Measurements from ENCODE around the gene TOP1. TPM values are rescaled to one million over a fixed set of nuclear protein-coding genes. Genes with fewer than 3 reads are reported as not detected.

TOP1 gene
- total and polyA plus RNA-seq, 9 of the 15 experiments (the other 6 are each of a cell fraction or from before 2014, with no cell fraction given): 26.4 to 127 (median 39.6) TPM

DNA sequence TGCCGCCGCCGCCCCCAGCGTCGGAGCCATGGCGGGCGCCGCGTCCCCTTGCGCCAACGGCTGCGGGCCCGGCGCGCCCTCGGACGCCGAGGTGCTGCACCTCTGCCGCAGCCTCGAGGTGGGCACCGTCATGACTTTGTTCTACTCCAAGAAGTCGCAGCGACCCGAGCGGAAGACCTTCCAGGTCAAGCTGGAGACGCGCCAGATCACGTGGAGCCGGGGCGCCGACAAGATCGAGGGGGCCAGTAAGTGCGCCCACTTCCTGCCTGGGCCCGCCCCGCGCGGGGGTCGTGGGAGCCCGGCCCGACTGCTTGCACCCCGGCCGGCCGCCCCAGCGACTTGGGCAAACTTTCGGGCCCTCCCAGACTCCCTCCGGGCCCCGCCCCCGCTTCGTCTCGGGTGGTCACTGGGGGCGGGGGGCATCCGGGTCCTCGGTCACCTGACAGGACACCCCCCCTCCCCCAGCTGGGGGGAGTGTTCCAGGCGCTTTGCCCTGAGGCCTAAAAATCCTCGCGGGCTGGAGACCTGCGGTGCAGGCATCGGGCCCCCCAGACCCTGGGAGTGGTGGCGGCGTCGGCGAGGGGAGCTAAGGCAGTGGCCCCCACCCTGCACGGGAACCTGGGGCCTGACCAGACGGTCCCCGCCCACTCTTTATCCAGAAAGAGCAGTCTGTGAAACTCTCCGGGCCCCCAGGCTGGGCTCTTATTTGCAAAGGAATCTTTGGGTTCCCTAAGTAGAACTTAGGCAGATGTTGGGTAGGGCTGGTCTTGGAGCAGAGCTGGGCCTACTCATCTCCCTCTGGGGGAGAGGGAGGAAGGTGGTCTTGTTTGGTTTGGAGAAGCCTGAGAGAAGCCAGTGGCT is 109.2 kb downstream of the TOP1 start (continued):
- TF ChIP-seq, protein P1, sequence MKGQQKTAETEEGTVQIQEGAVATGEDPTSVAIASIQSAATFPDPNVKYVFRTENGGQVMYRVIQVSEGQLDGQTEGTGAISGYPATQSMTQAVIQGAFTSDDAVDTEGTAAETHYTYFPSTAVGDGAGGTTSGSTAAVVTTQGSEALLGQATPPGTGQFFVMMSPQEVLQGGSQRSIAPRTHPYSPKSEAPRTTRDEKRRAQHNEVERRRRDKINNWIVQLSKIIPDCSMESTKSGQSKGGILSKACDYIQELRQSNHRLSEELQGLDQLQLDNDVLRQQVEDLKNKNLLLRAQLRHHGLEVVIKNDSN (CRISPR knock-in tag; IDR thresholded peaks at IDR 0.05): peak; percentile 89
- TF ChIP-seq MTA2 (IDR thresholded peaks at IDR 0.05; ENCODE audit: low read depth) (no peak), ZNF217 (CRISPR knock-in tag; IDR thresholded peaks at IDR 0.05) (no peak), SIX5 (IDR thresholded peaks at IDR 0.05; ENCODE audit: borderline replicate concordance in 1 of 2, insufficient read depth in 1 of 2, low read depth in 1 of 2, low read length in 2 of 2) (no peak), ZFP30 (CRISPR knock-in tag; IDR thresholded peaks at IDR 0.05; ENCODE audit: borderline replicate concordance) (no peak)
- TF ChIP-seq, protein P2, sequence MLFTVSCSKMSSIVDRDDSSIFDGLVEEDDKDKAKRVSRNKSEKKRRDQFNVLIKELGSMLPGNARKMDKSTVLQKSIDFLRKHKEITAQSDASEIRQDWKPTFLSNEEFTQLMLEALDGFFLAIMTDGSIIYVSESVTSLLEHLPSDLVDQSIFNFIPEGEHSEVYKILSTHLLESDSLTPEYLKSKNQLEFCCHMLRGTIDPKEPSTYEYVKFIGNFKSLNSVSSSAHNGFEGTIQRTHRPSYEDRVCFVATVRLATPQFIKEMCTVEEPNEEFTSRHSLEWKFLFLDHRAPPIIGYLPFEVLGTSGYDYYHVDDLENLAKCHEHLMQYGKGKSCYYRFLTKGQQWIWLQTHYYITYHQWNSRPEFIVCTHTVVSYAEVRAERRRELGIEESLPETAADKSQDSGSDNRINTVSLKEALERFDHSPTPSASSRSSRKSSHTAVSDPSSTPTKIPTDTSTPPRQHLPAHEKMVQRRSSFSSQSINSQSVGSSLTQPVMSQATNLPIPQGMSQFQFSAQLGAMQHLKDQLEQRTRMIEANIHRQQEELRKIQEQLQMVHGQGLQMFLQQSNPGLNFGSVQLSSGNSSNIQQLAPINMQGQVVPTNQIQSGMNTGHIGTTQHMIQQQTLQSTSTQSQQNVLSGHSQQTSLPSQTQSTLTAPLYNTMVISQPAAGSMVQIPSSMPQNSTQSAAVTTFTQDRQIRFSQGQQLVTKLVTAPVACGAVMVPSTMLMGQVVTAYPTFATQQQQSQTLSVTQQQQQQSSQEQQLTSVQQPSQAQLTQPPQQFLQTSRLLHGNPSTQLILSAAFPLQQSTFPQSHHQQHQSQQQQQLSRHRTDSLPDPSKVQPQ (CRISPR knock-in tag; IDR thresholded peaks at IDR 0.05; ENCODE audit: borderline replicate concordance): no peak
- TF ChIP-seq, protein P3, sequence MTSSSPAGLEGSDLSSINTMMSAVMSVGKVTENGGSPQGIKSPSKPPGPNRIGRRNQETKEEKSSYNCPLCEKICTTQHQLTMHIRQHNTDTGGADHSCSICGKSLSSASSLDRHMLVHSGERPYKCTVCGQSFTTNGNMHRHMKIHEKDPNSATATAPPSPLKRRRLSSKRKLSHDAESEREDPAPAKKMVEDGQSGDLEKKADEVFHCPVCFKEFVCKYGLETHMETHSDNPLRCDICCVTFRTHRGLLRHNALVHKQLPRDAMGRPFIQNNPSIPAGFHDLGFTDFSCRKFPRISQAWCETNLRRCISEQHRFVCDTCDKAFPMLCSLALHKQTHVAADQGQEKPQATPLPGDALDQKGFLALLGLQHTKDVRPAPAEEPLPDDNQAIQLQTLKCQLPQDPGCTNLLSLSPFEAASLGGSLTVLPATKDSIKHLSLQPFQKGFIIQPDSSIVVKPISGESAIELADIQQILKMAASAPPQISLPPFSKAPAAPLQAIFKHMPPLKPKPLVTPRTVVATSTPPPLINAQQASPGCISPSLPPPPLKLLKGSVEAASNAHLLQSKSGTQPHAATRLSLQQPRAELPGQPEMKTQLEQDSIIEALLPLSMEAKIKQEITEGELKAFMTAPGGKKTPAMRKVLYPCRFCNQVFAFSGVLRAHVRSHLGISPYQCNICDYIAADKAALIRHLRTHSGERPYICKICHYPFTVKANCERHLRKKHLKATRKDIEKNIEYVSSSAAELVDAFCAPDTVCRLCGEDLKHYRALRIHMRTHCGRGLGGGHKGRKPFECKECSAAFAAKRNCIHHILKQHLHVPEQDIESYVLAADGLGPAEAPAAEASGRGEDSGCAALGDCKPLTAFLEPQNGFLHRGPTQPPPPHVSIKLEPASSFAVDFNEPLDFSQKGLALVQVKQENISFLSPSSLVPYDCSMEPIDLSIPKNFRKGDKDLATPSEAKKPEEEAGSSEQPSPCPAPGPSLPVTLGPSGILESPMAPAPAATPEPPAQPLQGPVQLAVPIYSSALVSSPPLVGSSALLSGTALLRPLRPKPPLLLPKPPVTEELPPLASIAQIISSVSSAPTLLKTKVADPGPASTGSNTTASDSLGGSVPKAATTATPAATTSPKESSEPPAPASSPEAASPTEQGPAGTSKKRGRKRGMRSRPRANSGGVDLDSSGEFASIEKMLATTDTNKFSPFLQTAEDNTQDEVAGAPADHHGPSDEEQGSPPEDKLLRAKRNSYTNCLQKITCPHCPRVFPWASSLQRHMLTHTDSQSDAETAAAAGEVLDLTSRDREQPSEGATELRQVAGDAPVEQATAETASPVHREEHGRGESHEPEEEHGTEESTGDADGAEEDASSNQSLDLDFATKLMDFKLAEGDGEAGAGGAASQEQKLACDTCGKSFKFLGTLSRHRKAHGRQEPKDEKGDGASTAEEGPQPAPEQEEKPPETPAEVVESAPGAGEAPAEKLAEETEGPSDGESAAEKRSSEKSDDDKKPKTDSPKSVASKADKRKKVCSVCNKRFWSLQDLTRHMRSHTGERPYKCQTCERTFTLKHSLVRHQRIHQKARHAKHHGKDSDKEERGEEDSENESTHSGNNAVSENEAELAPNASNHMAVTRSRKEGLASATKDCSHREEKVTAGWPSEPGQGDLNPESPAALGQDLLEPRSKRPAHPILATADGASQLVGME (CRISPR knock-in tag; IDR thresholded peaks at IDR 0.05): no peak
- TF ChIP-seq, protein P4, sequence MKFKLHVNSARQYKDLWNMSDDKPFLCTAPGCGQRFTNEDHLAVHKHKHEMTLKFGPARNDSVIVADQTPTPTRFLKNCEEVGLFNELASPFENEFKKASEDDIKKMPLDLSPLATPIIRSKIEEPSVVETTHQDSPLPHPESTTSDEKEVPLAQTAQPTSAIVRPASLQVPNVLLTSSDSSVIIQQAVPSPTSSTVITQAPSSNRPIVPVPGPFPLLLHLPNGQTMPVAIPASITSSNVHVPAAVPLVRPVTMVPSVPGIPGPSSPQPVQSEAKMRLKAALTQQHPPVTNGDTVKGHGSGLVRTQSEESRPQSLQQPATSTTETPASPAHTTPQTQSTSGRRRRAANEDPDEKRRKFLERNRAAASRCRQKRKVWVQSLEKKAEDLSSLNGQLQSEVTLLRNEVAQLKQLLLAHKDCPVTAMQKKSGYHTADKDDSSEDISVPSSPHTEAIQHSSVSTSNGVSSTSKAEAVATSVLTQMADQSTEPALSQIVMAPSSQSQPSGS (CRISPR knock-in tag; IDR thresholded peaks at IDR 0.05): no peak
- TF ChIP-seq, protein P5, sequence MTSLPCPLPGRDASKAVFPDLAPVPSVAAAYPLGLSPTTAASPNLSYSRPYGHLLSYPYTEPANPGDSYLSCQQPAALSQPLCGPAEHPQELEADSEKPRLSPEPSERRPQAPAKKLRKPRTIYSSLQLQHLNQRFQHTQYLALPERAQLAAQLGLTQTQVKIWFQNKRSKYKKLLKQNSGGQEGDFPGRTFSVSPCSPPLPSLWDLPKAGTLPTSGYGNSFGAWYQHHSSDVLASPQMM (CRISPR knock-in tag; IDR thresholded peaks at IDR 0.05): no peak
